Measurements from ENCODE around the gene ARHGAP22.

The ARHGAP22 gene

GRCh38 chr10:48556713-48557112, 48.2 kb downstream of the ARHGAP22 start:
- no peaks in the 10 kb centered on the region for H3K9me3 ChIP-seq (ENCODE audit: control insufficient read depth, low read length)
- H3K4me3 ChIP-seq (ENCODE audit: low read length) = no peak overlapping the region
- no peak for DNase-seq (ENCODE audit: low read depth)
- H3K27me3 ChIP-seq (replicated peaks; ENCODE audit: control insufficient read depth, insufficient read depth, low read length) = no peaks in the 10 kb centered on the region
- H3K4me1 ChIP-seq (ENCODE audit: control insufficient read depth, insufficient read depth, low read length) = peaks cover 12% of the 10 kb centered on the region
- H3K9ac ChIP-seq (ENCODE audit: low read length) = no peak overlapping the region
- no peaks in the 10 kb centered on the region for H3K36me3 ChIP-seq (ENCODE audit: control insufficient read depth, insufficient read depth, low read length, severe bottlenecking)

GRCh38 chr10:48556065-48556464, 48.8 kb downstream of the ARHGAP22 start:
- Histone ChIP-seq H3K9ac (ENCODE audit: low read length) (no peak overlapping the region), H3K9me3 (ENCODE audit: control insufficient read depth, low read length) (no peaks in the 10 kb centered on the region), H3K4me1 (ENCODE audit: control insufficient read depth, insufficient read depth, low read length) (peaks cover 12% of the 10 kb centered on the region), H3K36me3 (ENCODE audit: control insufficient read depth, insufficient read depth, low read length, severe bottlenecking) (no peaks in the 10 kb centered on the region), H3K27me3 (replicated peaks; ENCODE audit: control insufficient read depth, insufficient read depth, low read length) (no peaks in the 10 kb centered on the region), H3K4me3 (ENCODE audit: low read length) (no peak overlapping the region)
- no peak for DNase-seq (ENCODE audit: low read depth)

GRCh38 chr10:48555310-48556042, 49.4 kb downstream of the ARHGAP22 start:
- Histone ChIP-seq H3K4me3 (ENCODE audit: low read length) (no peak overlapping the region), H3K9ac (ENCODE audit: low read length) (peak overlapping the region; percentile 33), H3K9me3 (ENCODE audit: control insufficient read depth, low read length) (no peaks in the 10 kb centered on the region), H3K27me3 (replicated peaks; ENCODE audit: control insufficient read depth, insufficient read depth, low read length) (no peaks in the 10 kb centered on the region), H3K36me3 (ENCODE audit: control insufficient read depth, insufficient read depth, low read length, severe bottlenecking) (no peaks in the 10 kb centered on the region), H3K4me1 (ENCODE audit: control insufficient read depth, insufficient read depth, low read length) (peaks cover 12% of the 10 kb centered on the region)
- no peak for DNase-seq (ENCODE audit: low read depth)

- Histone ChIP-seq H3K9me3 (ENCODE audit: control insufficient read depth, low read length) (no peaks in the 10 kb centered on the region), H3K4me1 (ENCODE audit: control insufficient read depth, insufficient read depth, low read length) (peaks cover 12% of the 10 kb centered on the region), H3K9ac (ENCODE audit: low read length) (peak overlapping the region; percentile 33), H3K4me3 (ENCODE audit: low read length) (no peak overlapping the region), H3K36me3 (ENCODE audit: control insufficient read depth, insufficient read depth, low read length, severe bottlenecking) (no peaks in the 10 kb centered on the region), H3K27me3 (replicated peaks; ENCODE audit: control insufficient read depth, insufficient read depth, low read length) (no peaks in the 10 kb centered on the region)
- DNase-seq (ENCODE audit: low read depth) = peak; percentile 20
Observed at GRCh38 chr10:48554656-48555055, 50.2 kb downstream of the ARHGAP22 start.

GRCh38 chr10:48554246-48554645, 50.6 kb downstream of the ARHGAP22 start:
- no peak overlapping the region for H3K9ac ChIP-seq (ENCODE audit: low read length)
- peaks cover 12% of the 10 kb centered on the region for H3K4me1 ChIP-seq (ENCODE audit: control insufficient read depth, insufficient read depth, low read length)
- no peaks in the 10 kb centered on the region for H3K36me3 ChIP-seq (ENCODE audit: control insufficient read depth, insufficient read depth, low read length, severe bottlenecking)
- H3K27me3 ChIP-seq (replicated peaks; ENCODE audit: control insufficient read depth, insufficient read depth, low read length) = no peaks in the 10 kb centered on the region
- no peaks in the 10 kb centered on the region for H3K9me3 ChIP-seq (ENCODE audit: control insufficient read depth, low read length)
- no peak for DNase-seq (ENCODE audit: low read depth)
- H3K4me3 ChIP-seq (ENCODE audit: low read length) = no peak overlapping the region

- Histone ChIP-seq H3K36me3 (ENCODE audit: control insufficient read depth, insufficient read depth, low read length, severe bottlenecking) (no peaks in the 10 kb centered on the region), H3K4me1 (ENCODE audit: control insufficient read depth, insufficient read depth, low read length) (peaks cover 12% of the 10 kb centered on the region), H3K9ac (ENCODE audit: low read length) (no peak overlapping the region), H3K4me3 (ENCODE audit: low read length) (no peak overlapping the region), H3K27me3 (replicated peaks; ENCODE audit: control insufficient read depth, insufficient read depth, low read length) (no peaks in the 10 kb centered on the region), H3K9me3 (ENCODE audit: control insufficient read depth, low read length) (no peaks in the 10 kb centered on the region)
- no peak for DNase-seq (ENCODE audit: low read depth)
Observed at GRCh38 chr10:48552946-48553564, 51.8 kb downstream of the ARHGAP22 start.

- peaks cover 12% of the 10 kb centered on the region for H3K4me1 ChIP-seq (ENCODE audit: control insufficient read depth, insufficient read depth, low read length)
- H3K4me3 ChIP-seq (ENCODE audit: low read length) = no peak overlapping the region
- H3K27me3 ChIP-seq (replicated peaks; ENCODE audit: control insufficient read depth, insufficient read depth, low read length) = no peaks in the 10 kb centered on the region
- H3K36me3 ChIP-seq (ENCODE audit: control insufficient read depth, insufficient read depth, low read length, severe bottlenecking) = no peaks in the 10 kb centered on the region
- DNase-seq (ENCODE audit: low read depth) = peak; percentile 86
- H3K9me3 ChIP-seq (ENCODE audit: control insufficient read depth, low read length) = no peaks in the 10 kb centered on the region
- peak overlapping the region; percentile 27 for H3K9ac ChIP-seq (ENCODE audit: low read length)
Observed at GRCh38 chr10:48551861-48552591, 52.8 kb downstream of the ARHGAP22 start.

- no peaks in the 10 kb centered on the region for H3K36me3 ChIP-seq (ENCODE audit: control insufficient read depth, insufficient read depth, low read length, severe bottlenecking)
- no peak overlapping the region for H3K4me3 ChIP-seq (ENCODE audit: low read length)
- no peaks in the 10 kb centered on the region for H3K27me3 ChIP-seq (replicated peaks; ENCODE audit: control insufficient read depth, insufficient read depth, low read length)
- no peak for DNase-seq (ENCODE audit: low read depth)
- H3K4me1 ChIP-seq (ENCODE audit: control insufficient read depth, insufficient read depth, low read length) = peaks cover 12% of the 10 kb centered on the region
- H3K9ac ChIP-seq (ENCODE audit: low read length) = no peak overlapping the region
- no peaks in the 10 kb centered on the region for H3K9me3 ChIP-seq (ENCODE audit: control insufficient read depth, low read length)
Observed at GRCh38 chr10:48550977-48551376, 53.9 kb downstream of the ARHGAP22 start.

- H3K36me3 ChIP-seq (ENCODE audit: control insufficient read depth, insufficient read depth, low read length, severe bottlenecking) = no peaks in the 10 kb centered on the region
- no peak overlapping the region for H3K4me3 ChIP-seq (ENCODE audit: low read length)
- no peak for DNase-seq (ENCODE audit: low read depth)
- no peak overlapping the region for H3K9ac ChIP-seq (ENCODE audit: low read length)
- H3K27me3 ChIP-seq (replicated peaks; ENCODE audit: control insufficient read depth, insufficient read depth, low read length) = no peaks in the 10 kb centered on the region
- no peaks in the 10 kb centered on the region for H3K9me3 ChIP-seq (ENCODE audit: control insufficient read depth, low read length)
- H3K4me1 ChIP-seq (ENCODE audit: control insufficient read depth, insufficient read depth, low read length) = peaks cover 12% of the 10 kb centered on the region
Observed at GRCh38 chr10:48550071-48550691, 54.7 kb downstream of the ARHGAP22 start.

- no peak overlapping the region for H3K4me3 ChIP-seq (ENCODE audit: low read length)
- no peaks in the 10 kb centered on the region for H3K36me3 ChIP-seq (ENCODE audit: control insufficient read depth, insufficient read depth, low read length, severe bottlenecking)
- no peaks in the 10 kb centered on the region for H3K27me3 ChIP-seq (replicated peaks; ENCODE audit: control insufficient read depth, insufficient read depth, low read length)
- H3K9ac ChIP-seq (ENCODE audit: low read length) = no peak overlapping the region
- peaks cover 3% of the 10 kb centered on the region for H3K4me1 ChIP-seq (ENCODE audit: control insufficient read depth, insufficient read depth, low read length)
- no peaks in the 10 kb centered on the region for H3K9me3 ChIP-seq (ENCODE audit: control insufficient read depth, low read length)
- no peak for DNase-seq (ENCODE audit: low read depth)
Observed at GRCh38 chr10:48549236-48549635, 55.6 kb downstream of the ARHGAP22 start.

- Histone ChIP-seq H3K4me1 (ENCODE audit: control insufficient read depth, insufficient read depth, low read length) (peaks cover 5% of the 10 kb centered on the region), H3K9ac (ENCODE audit: low read length) (no peak overlapping the region), H3K4me3 (ENCODE audit: low read length) (no peak overlapping the region), H3K36me3 (ENCODE audit: control insufficient read depth, insufficient read depth, low read length, severe bottlenecking) (no peaks in the 10 kb centered on the region), H3K27me3 (replicated peaks; ENCODE audit: control insufficient read depth, insufficient read depth, low read length) (no peaks in the 10 kb centered on the region), H3K9me3 (ENCODE audit: control insufficient read depth, low read length) (no peaks in the 10 kb centered on the region)
- DNase-seq (ENCODE audit: low read depth) = no peak
Observed at GRCh38 chr10:48548531-48549135, 56.2 kb downstream of the ARHGAP22 start.

Data from adipocyte (in vitro differentiated cells).